SJSA1 (cell line): ENCODE data around the gene PANK4. TPM values are rescaled to one million over a fixed set of nuclear protein-coding genes. Genes with fewer than 3 reads are reported as not detected.

ENCODE experiments used
- DNase-seq, 2 experiments: peaks; one replicate each; pipeline ENCODE4 v3.0.0-alpha.2; 2015 to 2020; ENCODE audit warnings: low spot score in 2 of 2, low read depth in 1 of 2
- H3K27ac ChIP-seq: fragments of 250-450 bp; sonication (Bioruptor Pico); 2 replicates; pipeline ENCODE4 v1.5.1; 2020; ENCODE audit warnings: mild to moderate bottlenecking, moderate library complexity
- H3K27me3 ChIP-seq: fragments of 250-450 bp; sonication (Bioruptor Pico); replicated peaks from 2 replicates; pipeline ENCODE4 v1.5.1; 2020; ENCODE audit warnings: mild to moderate bottlenecking, moderate library complexity
- H3K36me3 ChIP-seq: fragments of 250-450 bp; sonication (Bioruptor Pico); 2 replicates; pipeline ENCODE4 v1.5.1; 2020; ENCODE audit warnings: mild to moderate bottlenecking
- H3K4me1 ChIP-seq: fragments of 250-450 bp; sonication (Bioruptor Pico); replicated peaks from 2 replicates; pipeline ENCODE4 v1.6.1; 2021; ENCODE audit warnings: mild to moderate bottlenecking
- H3K4me3 ChIP-seq: fragments of 250-450 bp; sonication (Bioruptor Pico); 2 replicates; pipeline ENCODE4 v1.5.1; 2020; ENCODE audit warnings: mild to moderate bottlenecking
- H3K9me3 ChIP-seq: fragments of 250-450 bp; sonication (Bioruptor Pico); replicated peaks from 2 replicates; pipeline ENCODE4 v1.5.1; 2020; ENCODE audit warnings: mild to moderate bottlenecking
- total RNA-seq: library from RNA; depleted of rRNA; stranded (reverse); fragments of >200 nt; shearing (Covaris generic); gene quantifications from 2 replicates; pipeline ENCODE4 v1.2.3, GENCODE V29; 2014

Gene PANK4
- total RNA-seq, 1 experiment from 2014 or later = 39.9 TPM

- no peak overlapping the region for H3K4me3 ChIP-seq
- H3K27ac ChIP-seq = no peak overlapping the region
- no peaks in the 10 kb centered on the region for H3K4me1 ChIP-seq
- DNase-seq = no peak
- peaks cover 15% of the 10 kb centered on the region for H3K36me3 ChIP-seq
- H3K27me3 ChIP-seq = no peaks in the 10 kb centered on the region
- no peaks in the 10 kb centered on the region for H3K9me3 ChIP-seq
Measured at GRCh38 chr1:2503554-2504224, 22.7 kb downstream of the PANK4 start.

DNA sequence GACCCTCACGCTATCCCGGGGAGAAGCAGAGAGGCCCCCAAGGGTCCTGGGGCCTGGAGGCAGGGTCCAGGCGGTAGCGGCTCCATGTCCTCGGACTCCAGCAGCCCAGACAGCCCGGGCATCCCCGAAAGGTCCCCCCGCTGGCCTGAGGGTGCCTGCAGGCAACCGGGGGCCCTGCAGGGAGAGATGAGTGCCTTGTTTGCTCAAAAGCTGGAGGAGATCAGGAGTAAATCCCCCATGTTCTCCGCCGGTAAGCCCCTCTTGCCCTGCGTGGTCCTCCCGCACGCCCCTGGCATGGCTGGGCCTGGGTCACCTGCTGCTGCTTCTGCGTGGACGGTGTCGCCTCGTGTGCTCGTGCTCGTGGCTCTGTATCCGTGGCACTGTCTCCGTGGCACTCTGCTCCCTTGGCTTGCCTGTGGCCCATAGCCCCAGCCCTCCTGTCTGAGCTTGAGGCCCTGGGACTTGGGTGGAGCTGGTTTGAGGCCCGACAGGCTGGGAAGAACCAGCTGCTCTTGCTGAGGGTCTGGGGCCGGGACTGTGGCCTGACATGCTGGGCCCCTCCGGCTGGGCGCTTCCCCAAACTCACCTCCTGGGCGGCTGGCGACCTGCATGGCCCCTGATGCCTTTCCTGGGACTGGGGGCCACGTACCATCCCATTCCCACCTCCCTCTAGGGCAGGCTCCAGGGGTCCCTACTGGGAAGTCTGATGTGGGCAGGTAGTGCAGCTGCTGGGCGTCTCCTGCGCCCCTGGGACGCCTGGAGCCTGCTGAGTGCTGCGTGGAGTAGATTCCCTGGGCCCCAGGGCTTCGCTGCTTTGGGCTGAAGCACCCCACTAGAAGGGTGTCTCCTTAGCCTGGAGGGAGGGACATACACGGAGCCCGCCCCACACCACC lies 23.5 kb downstream of the PANK4 start:
- Histone ChIP-seq H3K9me3 (no peaks in the 10 kb centered on the region), H3K4me1 (no peaks in the 10 kb centered on the region), H3K27ac (no peak overlapping the region), H3K4me3 (no peak overlapping the region), H3K27me3 (no peaks in the 10 kb centered on the region), H3K36me3 (peaks cover 11% of the 10 kb centered on the region)
- no peak for DNase-seq

GRCh38 chr1:2502210-2502609 lies 24.2 kb downstream of the PANK4 start:
- H3K36me3 ChIP-seq = peaks cover 5% of the 10 kb centered on the region; the same call in 1 of the 2 replicates
- no peak overlapping the region for H3K27ac ChIP-seq
- H3K4me3 ChIP-seq = no peak overlapping the region
- no peaks in the 10 kb centered on the region for H3K27me3 ChIP-seq
- DNase-seq = no peak
- H3K9me3 ChIP-seq = no peaks in the 10 kb centered on the region
- H3K4me1 ChIP-seq = no peaks in the 10 kb centered on the region

DNA sequence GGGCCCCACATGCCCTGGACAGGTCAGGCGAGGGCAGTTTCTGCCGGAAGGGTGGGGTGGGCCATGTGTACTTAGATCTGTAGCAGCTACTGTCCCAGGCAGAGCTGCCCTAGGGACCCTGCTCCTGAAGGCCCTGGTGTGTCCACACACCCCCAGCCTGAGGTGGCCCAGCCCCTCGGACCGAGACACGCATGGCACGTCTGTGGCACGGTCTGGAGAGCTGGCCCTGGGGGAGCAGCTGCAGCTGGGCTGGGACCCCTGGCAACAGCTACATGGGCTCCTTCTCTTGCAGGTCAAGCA lies 24.6 kb downstream of the PANK4 start:
- no peak for DNase-seq

DNA sequence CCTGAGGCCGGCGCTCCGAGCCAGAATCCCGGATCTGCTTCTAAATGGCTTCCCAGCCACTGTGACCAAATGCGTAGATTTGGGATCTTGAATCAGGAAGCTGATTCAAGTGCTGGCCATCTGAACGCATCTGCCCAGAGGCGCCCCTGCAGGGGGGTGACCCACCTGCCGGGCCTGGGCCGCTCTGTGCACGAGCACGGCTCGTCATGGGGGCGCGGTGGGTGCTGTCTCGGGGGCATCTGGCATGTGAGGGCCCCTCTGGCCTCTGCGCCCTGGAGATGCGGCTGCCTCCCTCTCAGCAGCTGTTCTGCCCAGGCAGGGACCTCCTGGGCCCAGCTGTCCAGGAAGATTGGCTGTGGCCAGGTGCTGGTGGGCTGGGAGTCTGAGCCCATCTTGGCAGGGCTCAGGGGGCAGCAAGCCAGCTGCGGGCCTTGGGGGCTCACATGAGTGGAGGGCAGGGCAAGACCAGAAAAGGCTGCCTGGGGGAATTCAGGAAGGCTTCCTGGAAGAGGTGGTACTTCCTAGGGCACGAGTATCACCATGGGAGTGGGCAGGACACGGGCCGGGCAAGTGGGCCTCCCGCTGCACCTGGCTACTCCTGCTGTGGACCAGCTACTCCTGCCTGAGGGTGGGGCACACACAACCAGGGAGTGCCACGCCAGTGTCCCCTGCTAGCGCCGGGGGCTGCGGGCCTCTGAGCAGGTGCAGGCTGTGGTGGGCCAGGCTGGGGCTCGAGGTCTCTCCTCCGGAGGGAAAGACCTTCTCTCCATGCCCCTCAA lies 25.2 kb downstream of the PANK4 start:
- H3K4me1 ChIP-seq = no peaks in the 10 kb centered on the region
- no peaks in the 10 kb centered on the region for H3K9me3 ChIP-seq
- no peak overlapping the region for H3K27ac ChIP-seq
- H3K4me3 ChIP-seq = no peak overlapping the region
- no peaks in the 10 kb centered on the region for H3K27me3 ChIP-seq
- DNase-seq = no peak
- no peaks in the 10 kb centered on the region for H3K36me3 ChIP-seq

More for the DNA sequence above, 24.6 kb downstream of the PANK4 start:
- no peaks in the 10 kb centered on the region for H3K4me1 ChIP-seq
- H3K27me3 ChIP-seq = no peaks in the 10 kb centered on the region
- no peak overlapping the region for H3K4me3 ChIP-seq
- no peak overlapping the region for H3K27ac ChIP-seq
- H3K9me3 ChIP-seq = no peaks in the 10 kb centered on the region
- peaks cover under 1% of the 10 kb centered on the region; the same call in 1 of the 2 replicates for H3K36me3 ChIP-seq

- Histone ChIP-seq H3K9me3 (no peaks in the 10 kb centered on the region), H3K36me3 (no peaks in the 10 kb centered on the region)
Measured at GRCh38 chr1:2499986-2500596, 26.3 kb downstream of the PANK4 start.

DNA sequence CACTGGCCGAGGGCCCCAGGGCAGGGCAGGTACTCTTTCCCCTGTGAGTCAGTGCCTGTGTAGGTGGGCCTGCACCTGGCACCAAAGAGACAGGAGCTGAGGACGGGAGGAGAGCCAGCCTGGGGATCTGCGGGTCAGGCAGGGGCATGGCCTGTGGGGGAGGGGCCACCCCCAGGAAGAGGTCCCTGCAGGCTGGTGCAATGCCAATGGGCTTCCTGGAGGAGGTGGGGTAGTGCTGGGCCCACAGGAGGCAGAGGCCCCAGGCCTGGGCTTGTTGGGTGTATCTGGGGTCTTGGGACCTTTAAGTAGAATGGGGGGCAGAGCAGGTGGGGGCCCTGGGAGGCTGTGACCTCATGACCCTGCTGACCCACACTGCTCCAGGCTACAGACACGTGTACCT lies 27.1 kb downstream of the PANK4 start:
- Histone ChIP-seq H3K27me3 (no peaks in the 10 kb centered on the region), H3K4me3 (no peak overlapping the region), H3K4me1 (peaks cover under 1% of the 10 kb centered on the region; the same call in 1 of the 2 replicates), H3K9me3 (no peaks in the 10 kb centered on the region), H3K36me3 (no peaks in the 10 kb centered on the region), H3K27ac (no peak overlapping the region)
- no peak for DNase-seq

More at GRCh38 chr1:2499986-2500596, 26.3 kb downstream of the PANK4 start:
- no peaks in the 10 kb centered on the region for H3K27me3 ChIP-seq
- H3K4me3 ChIP-seq = no peak overlapping the region
- no peak for DNase-seq
- H3K4me1 ChIP-seq = no peaks in the 10 kb centered on the region
- no peak overlapping the region for H3K27ac ChIP-seq

DNA sequence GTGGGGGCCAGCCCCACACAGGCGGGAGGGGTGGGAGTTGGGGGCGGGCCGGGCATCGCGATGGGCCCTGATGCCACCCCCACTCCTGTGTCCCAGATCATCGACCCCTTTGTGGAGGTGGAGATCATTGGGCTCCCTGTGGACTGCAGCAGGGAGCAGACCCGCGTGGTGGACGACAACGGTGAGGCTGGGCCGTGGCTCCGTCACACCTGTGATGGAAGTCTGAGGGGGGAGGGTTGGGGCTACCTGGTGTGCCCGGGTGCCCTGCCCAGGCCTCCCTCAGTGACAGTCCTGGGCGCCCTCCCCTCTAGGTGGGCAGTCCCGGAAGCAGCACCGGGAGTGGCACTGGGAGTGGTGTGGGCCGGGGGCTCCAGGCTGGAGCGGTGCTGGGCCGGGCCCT lies 27.7 kb downstream of the PANK4 start:
- peaks cover 4% of the 10 kb centered on the region for H3K4me1 ChIP-seq
- DNase-seq = no peak
- H3K36me3 ChIP-seq = no peaks in the 10 kb centered on the region
- no peaks in the 10 kb centered on the region for H3K27me3 ChIP-seq
- H3K27ac ChIP-seq = no peak overlapping the region
- H3K9me3 ChIP-seq = no peaks in the 10 kb centered on the region
- H3K4me3 ChIP-seq = no peak overlapping the region

DNA sequence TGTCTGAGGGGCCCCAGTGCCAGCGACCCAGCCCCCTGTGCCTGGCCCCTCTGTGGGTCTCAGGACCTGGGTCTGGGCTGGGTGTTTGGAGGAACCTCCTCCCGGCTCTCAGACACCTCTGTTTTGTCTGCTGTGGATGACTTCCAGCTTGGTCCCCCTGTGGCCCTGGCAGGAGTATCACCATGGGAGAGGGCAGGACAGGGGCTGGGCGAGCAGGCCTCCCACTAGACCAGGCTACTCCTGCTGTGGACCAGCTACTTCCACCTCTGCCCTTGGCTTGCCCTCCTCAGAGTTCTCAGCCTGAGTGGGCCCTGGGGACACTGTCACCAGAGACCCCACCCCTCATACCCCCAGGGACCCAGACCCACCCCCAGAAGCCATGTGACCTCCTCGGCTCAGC lies 28.5 kb downstream of the PANK4 start:
- H3K4me3 ChIP-seq = no peak overlapping the region
- no peak for DNase-seq
- H3K36me3 ChIP-seq = no peaks in the 10 kb centered on the region
- no peaks in the 10 kb centered on the region for H3K9me3 ChIP-seq
- no peaks in the 10 kb centered on the region for H3K27me3 ChIP-seq
- H3K27ac ChIP-seq = no peak overlapping the region
- H3K4me1 ChIP-seq = peaks cover 11% of the 10 kb centered on the region

- no peak overlapping the region for H3K27ac ChIP-seq
- no peaks in the 10 kb centered on the region for H3K27me3 ChIP-seq
- H3K4me1 ChIP-seq = peaks cover 23% of the 10 kb centered on the region
Measured at GRCh38 chr1:2496746-2497145, 29.6 kb downstream of the PANK4 start.

GRCh38 chr1:2496087-2496622 lies 30.2 kb downstream of the PANK4 start:
- no peak for DNase-seq
- Histone ChIP-seq H3K4me3 (no peak overlapping the region), H3K27me3 (no peaks in the 10 kb centered on the region)

More at GRCh38 chr1:2496746-2497145, 29.6 kb downstream of the PANK4 start:
- Histone ChIP-seq H3K36me3 (no peaks in the 10 kb centered on the region), H3K4me3 (no peak overlapping the region), H3K9me3 (no peaks in the 10 kb centered on the region)
- no peak for DNase-seq

GRCh38 chr1:2495546-2495945 lies 30.9 kb downstream of the PANK4 start:
- H3K4me3 ChIP-seq = no peak overlapping the region
- H3K9me3 ChIP-seq = no peaks in the 10 kb centered on the region
- H3K4me1 ChIP-seq = peaks cover 35% of the 10 kb centered on the region
- no peak overlapping the region for H3K27ac ChIP-seq
- H3K36me3 ChIP-seq = no peaks in the 10 kb centered on the region
- no peaks in the 10 kb centered on the region for H3K27me3 ChIP-seq
- no peak for DNase-seq

More at GRCh38 chr1:2496087-2496622, 30.2 kb downstream of the PANK4 start:
- Histone ChIP-seq H3K4me1 (peaks cover 29% of the 10 kb centered on the region), H3K27ac (no peak overlapping the region), H3K9me3 (no peaks in the 10 kb centered on the region), H3K36me3 (no peaks in the 10 kb centered on the region)

DNA sequence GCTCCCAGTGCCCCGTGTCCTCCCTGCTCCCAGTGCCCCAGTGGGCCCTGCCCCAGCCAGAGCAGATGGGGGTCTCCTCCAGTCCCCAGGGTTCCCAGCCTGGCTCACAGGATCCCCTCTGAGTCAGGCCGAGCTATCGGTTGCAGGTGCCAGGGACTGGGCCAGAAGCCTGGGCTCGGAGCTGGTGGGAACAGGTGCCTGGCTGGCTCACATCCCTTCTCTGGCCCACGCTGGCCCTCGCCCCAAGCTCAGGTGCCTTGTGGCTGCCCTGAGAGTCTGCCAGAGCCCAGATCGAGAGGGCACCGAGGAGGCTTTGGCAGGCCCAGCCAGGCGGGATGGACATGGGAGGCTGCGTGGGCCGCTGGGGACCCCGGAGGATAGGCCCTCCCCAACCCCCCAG lies 31.4 kb downstream of the PANK4 start:
- H3K4me1 ChIP-seq = peaks cover 35% of the 10 kb centered on the region
- H3K4me3 ChIP-seq = no peak overlapping the region
- H3K27me3 ChIP-seq = no peaks in the 10 kb centered on the region
- H3K27ac ChIP-seq = no peak overlapping the region
- no peak for DNase-seq
- H3K9me3 ChIP-seq = no peaks in the 10 kb centered on the region
- H3K36me3 ChIP-seq = no peaks in the 10 kb centered on the region
